ENCODE results near the gene WNT2B.
A peak's percentile ranks its signal among the peaks of the same experiment; 100 is the strongest.
"Not testable (repeated sequence)": the region's sequence is repeated elsewhere in the genome, so short reads cannot be mapped to it uniquely, and the experiment has no call there.

The WNT2B gene

GRCh38 chr1:112508278-112509004 is at the start of gene WNT2B:
Gene WNT2B, plus strand, starts transcription at chr1:112508965. Its CDS starts 298 bp downstream, at chr1:112509263.
- DNase-seq (ENCODE audit: low read depth) = peak; percentile 22

GRCh38 chr1:112460615-112461014 is 48.1 kb upstream of the WNT2B start:
- no peak for DNase-seq (ENCODE audit: low read depth)

- DNase-seq (ENCODE audit: low read depth) = no peak
These were observed 47.4 kb upstream of the WNT2B start for GRCh38 chr1:112461200-112461871.

- DNase-seq (ENCODE audit: low read depth) = no peak
These were observed 45.8 kb upstream of the WNT2B start for GRCh38 chr1:112462953-112463279.

GRCh38 chr1:112464501-112464900 is 44.3 kb upstream of the WNT2B start:
- no peak for DNase-seq (ENCODE audit: low read depth)

- no peak for DNase-seq (ENCODE audit: low read depth)
These were observed 43.6 kb upstream of the WNT2B start for GRCh38 chr1:112465122-112465521.

GRCh38 chr1:112466078-112466660 is 42.6 kb upstream of the WNT2B start:
- peak; percentile 84 for DNase-seq (ENCODE audit: low read depth)

GRCh38 chr1:112470324-112470723 is 38.4 kb upstream of the WNT2B start:
- not testable (repeated sequence) for DNase-seq (ENCODE audit: low read depth)

GRCh38 chr1:112470966-112471365 is 37.8 kb upstream of the WNT2B start:
- DNase-seq (ENCODE audit: low read depth) = no peak

- no peak for DNase-seq (ENCODE audit: low read depth)
These were observed 36.6 kb upstream of the WNT2B start for GRCh38 chr1:112472142-112472541.

- no peak for DNase-seq (ENCODE audit: low read depth)
These were observed 31.2 kb upstream of the WNT2B start for GRCh38 chr1:112477550-112477949.

GRCh38 chr1:112478314-112478713 is 30.5 kb upstream of the WNT2B start:
- DNase-seq (ENCODE audit: low read depth) = no peak

- DNase-seq (ENCODE audit: low read depth) = not testable (repeated sequence)
These were observed 22.7 kb upstream of the WNT2B start for GRCh38 chr1:112486063-112486462.

- DNase-seq (ENCODE audit: low read depth) = not testable (repeated sequence)
These were observed 21.1 kb upstream of the WNT2B start for GRCh38 chr1:112487686-112488085.

GRCh38 chr1:112488141-112488540 is 20.6 kb upstream of the WNT2B start:
- DNase-seq (ENCODE audit: low read depth) = no peak

- no peak for DNase-seq (ENCODE audit: low read depth)
These were observed 16.7 kb upstream of the WNT2B start for GRCh38 chr1:112492076-112492475.

- no peak for DNase-seq (ENCODE audit: low read depth)
These were observed 15.4 kb upstream of the WNT2B start for GRCh38 chr1:112493351-112493750.

GRCh38 chr1:112496290-112496689 is 12.5 kb upstream of the WNT2B start:
- no peak for DNase-seq (ENCODE audit: low read depth)

- DNase-seq (ENCODE audit: low read depth) = peak; percentile 32
These were observed 6.7 kb upstream of the WNT2B start for GRCh38 chr1:112501810-112502641.

GRCh38 chr1:112502826-112503225 is 5.9 kb upstream of the WNT2B start:
- DNase-seq (ENCODE audit: low read depth) = no peak

GRCh38 chr1:112504001-112504660 is 4.6 kb upstream of the WNT2B start:
- DNase-seq (ENCODE audit: low read depth) = no peak
